H1 (cell line): Measurements from ENCODE around the gene ZNF683. TPM values are rescaled to one million over a fixed set of nuclear protein-coding genes. Genes with fewer than 3 reads are reported as not detected.

Source experiments
- ASH2L ChIP-seq: fragments of 200-600, 300-600 bp; sonication (generic); IDR thresholded peaks from one replicate; pipeline ENCODE4 v1.7.1; 2017; ENCODE audit warnings: low read length
- CHD7 ChIP-seq: fragments of 300-600 bp; sonication (generic); IDR thresholded peaks from 2 replicates; pipeline ENCODE4 v1.7.1; 2012; ENCODE audit warnings: low read length, moderate library complexity, mild to moderate bottlenecking, inconsistent platforms; ENCODE audit not compliant: insufficient replicate concordance
- E2F6 ChIP-seq: IDR thresholded peaks from 2 replicates; pipeline ENCODE4 v1.6.1; 2012; ENCODE audit warnings: inconsistent platforms
- MAFK ChIP-seq: IDR thresholded peaks from 2 replicates; pipeline ENCODE4 v1.6.1; 2012; ENCODE audit warnings: low read depth, mild to moderate bottlenecking, improper control_type of control experiment, low read length
- SIN3A ChIP-seq, 2 experiments: IDR thresholded peaks in 1 of 2; conservative IDR thresholded peaks in 1 of 2; 2 replicates each; pipeline ENCODE4 v1.6.1; 2011 to 2012; ENCODE audit warnings: low read length in 2 of 2, improper control_type of control experiment in 1 of 2, low read depth in 1 of 2, mild to moderate bottlenecking in 1 of 2
- polyA plus RNA-seq, 7 experiments: library from polyadenylated mRNA; depleted of rRNA in 3 of 7; stranded (reverse) in 5 of 7; unstranded in 2 of 7; fragments of >200 nt in 5 of 7; fragments of 200-250 nt in 2 of 7; gene quantifications; 1 replicate in 5 of 7; 2 replicates in 1 of 7; 4 replicates in 1 of 7; pipeline versions ENCODE4 v1.2.1 to v1.2.3, GENCODE V29; 2011 to 2013; ENCODE audit warnings: missing spikeins in 2 of 7, mixed read lengths in 2 of 7
- total RNA-seq: library from RNA; stranded (reverse); fragmentation: NEBNext Ultra II Directional; extraction: Animal tissue kit (Norgen Biotek cat#: 25700); gene quantifications from 2 replicates; pipeline ENCODE4 v1.2.1, GENCODE V29; 2021

The ZNF683 gene
- total and polyA plus RNA-seq, 2 of the 8 experiments (the other 6 are each of a cell fraction or from before 2014, with no cell fraction given) = not detected

- TF ChIP-seq E2F6 (no peak), MAFK (no peak), CHD7 (no peak), SIN3A (conservative IDR thresholded peaks at IDR 0.05 in 1 of 2, IDR thresholded peaks at IDR 0.05 in 1 of 2; ENCODE audit: low read depth in 1 of 2, low read length in 2 of 2) (no peak), ASH2L (no peak)
- TF ChIP-seq, all 59 proteins: peak for 0
Measured at GRCh38 chr1:26349877-26350244, 22.7 kb downstream of the ZNF683 start (continued).
